T-helper 2 cell treated with Interferon-gamma antibody and Interleukin-4, amounts not matched to agents 100 ng/mL and 5 ng/mL, for 36 hours (primary cell): Measurements from ENCODE around the gene RTEL1. TPM values are rescaled to one million over a fixed set of nuclear protein-coding genes. Genes with fewer than 3 reads are reported as not detected.

Source experiments
- intact Hi-C: fragments of 100-400 bp; cut with micrococcal nuclease; formaldehyde crosslinking; loops from one replicate; pipeline ENCODE4 v1.15.1; 2023
- total RNA-seq: library from RNA; stranded (reverse); gene quantifications from 2 replicates; pipeline ENCODE4 v1.2.3, GENCODE V29; 2022

RTEL1 gene
- total RNA-seq, 1 donor from 2014 or later: 49.5 TPM

DNA sequence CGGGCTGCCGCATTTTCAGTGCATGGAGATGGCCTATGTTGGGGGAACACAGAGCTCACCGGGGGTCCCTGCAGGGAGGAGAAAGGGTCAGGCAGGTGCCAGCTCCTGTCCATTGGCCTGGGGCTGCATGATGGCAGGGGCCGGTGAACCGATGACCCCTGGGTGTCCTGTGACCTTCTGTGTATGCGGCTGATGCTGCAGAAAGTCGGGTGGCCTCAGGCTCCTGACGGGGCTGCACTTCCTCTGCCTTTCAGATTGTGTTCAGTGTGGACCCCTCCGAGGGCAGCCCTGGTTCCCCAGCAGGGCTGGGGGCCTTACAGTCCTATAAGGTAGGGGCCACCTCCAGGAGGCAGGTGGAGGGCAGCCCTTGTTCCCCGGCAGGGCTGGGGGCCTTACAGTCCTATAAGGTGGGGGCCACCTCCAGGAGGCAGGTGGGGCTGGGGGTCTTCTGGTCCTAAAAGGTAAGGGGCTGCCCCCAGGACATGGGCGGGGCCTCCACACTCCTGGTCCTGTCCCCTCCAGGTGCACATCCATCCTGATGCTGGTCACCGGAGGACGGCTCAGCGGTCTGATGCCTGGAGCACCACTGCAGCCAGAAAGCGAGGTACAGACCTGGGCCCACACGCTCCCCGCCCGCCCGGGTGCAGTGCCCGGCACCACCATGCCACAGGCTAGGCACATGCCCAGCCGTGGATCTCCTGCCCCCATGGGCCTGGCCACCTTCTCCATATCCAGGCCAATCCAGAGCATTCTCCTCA lies 27.3 kb downstream of the RTEL1 start:
- intact Hi-C loops: no loop called here

DNA sequence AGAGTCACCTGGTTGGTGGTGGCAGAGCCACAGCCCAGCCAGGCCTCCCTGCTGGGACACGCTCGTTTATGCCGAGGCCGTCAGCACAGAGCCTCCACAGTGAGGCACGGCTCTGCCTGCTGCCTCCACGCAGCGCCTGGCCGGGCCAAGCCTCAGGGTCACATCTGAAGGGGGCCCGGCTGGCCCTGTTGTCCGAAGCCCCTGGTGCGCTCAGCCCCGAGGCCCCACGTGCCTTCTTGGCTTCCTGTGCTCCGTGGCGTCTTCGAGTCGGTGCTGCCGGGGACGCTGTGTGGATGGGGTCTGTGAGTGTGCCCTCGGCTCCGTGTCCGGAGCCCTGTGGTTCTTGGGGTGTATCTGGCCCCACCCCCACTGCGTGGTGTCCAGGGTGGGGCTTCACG lies 28.0 kb downstream of the RTEL1 start:
- intact Hi-C loops: no loop called here

DNA sequence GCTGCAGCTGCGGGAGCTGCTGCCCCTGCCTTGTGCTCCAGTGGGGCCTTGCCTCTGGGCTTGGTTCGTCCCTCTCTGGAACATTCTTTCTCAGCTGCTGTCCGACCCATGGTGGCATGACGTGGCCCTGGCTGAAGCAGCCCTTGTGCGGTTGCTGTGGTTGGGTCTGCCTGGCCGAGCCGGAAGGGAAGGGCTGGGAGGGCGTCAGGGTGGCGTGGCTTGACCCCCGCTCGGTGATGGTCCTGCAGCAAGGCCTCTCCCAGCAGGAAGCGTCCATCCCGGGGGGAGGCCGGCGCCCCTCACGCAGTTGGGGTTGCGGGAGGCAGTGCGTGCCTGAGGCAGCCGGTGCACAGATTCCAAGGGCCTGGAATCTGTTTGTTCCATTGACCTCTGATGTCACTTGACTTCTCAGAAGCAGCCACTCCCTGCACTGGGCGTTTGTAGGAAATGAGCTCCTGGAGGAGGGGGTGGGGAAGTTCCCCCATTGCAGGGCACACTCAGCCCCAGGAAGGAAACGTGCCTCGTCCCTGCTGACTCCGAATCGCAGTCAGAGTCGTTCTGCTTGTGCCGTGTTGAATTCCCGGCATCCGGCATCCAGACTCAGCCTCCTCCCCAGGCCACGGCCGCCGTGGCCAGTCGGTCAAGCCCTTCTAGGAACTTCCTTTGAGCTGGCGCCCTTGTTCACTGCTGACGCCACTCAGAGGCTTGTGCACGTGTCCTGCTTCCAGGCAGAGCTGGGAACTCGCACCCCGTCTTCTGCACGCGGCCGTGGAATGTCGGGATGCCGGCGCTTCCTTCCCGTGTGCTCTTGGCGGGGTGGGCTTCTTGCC lies 28.6 kb downstream of the RTEL1 start:
- intact Hi-C loops: no loop called here

DNA sequence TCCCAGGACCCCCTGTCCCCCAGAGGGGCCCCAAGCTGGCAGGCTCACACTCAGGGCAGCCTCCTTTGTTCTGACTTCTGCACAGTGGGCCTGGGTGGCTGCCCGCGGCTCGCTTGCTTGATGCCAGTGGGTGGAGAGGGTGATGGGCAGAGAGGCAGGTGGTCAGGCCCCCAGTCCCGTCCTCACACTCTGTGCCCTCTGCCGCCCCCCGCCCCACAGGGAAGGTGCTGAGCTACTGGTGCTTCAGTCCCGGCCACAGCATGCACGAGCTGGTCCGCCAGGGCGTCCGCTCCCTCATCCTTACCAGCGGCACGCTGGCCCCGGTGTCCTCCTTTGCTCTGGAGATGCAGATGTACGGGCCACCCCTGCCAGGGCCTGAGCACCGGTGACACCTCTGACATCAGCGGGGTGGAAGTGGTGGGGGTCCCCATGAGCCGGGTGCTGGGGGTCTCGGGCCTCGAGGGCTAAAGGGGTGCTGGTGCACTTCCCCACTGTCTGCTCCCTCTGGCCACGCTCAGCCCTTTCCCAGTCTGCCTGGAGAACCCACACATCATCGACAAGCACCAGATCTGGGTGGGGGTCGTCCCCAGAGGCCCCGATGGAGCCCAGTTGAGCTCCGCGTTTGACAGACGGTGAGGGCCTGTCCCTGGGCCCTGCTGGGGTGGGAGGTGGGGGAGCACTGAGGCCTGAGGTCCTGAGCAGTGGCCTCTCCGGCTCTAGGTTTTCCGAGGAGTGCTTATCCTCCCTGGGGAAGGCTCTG lies 29.5 kb downstream of the RTEL1 start:
- intact Hi-C loops: no loop called here

DNA sequence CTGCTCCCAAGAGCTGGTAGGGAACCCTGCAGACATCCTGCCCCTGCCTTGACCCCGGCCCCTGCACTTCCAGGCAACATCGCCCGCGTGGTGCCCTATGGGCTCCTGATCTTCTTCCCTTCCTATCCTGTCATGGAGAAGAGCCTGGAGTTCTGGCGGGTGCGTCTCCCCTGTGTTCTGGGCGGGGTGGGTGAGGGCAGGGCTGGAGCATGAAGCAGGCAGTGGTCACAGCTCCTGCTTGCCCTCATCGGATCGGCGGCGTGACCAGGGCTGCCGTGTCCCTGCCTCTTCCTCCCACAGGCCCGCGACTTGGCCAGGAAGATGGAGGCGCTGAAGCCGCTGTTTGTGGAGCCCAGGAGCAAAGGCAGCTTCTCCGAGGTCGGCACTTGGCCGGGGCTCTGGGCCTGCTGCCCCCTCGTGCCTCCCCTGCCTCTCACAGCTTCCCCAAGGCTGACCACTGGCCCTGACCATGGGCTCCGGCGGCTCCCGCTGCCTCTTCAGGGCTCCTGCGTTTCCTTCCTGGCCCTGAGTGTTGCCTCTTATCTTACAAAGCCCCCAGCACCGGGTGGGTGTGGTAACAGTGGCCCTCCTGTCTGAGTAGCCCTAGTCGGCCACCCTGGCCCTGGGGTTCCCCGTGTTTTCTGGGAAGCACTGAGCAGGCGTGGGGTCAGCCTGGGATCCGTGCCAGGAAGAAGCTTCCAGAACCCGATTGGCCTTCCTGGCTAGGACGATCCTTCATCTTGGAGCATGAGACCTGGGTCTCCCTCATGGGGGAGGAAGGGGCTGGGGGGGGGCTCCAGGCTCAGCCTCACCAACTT lies 30.3 kb downstream of the RTEL1 start:
- intact Hi-C loops: no loop called here

DNA sequence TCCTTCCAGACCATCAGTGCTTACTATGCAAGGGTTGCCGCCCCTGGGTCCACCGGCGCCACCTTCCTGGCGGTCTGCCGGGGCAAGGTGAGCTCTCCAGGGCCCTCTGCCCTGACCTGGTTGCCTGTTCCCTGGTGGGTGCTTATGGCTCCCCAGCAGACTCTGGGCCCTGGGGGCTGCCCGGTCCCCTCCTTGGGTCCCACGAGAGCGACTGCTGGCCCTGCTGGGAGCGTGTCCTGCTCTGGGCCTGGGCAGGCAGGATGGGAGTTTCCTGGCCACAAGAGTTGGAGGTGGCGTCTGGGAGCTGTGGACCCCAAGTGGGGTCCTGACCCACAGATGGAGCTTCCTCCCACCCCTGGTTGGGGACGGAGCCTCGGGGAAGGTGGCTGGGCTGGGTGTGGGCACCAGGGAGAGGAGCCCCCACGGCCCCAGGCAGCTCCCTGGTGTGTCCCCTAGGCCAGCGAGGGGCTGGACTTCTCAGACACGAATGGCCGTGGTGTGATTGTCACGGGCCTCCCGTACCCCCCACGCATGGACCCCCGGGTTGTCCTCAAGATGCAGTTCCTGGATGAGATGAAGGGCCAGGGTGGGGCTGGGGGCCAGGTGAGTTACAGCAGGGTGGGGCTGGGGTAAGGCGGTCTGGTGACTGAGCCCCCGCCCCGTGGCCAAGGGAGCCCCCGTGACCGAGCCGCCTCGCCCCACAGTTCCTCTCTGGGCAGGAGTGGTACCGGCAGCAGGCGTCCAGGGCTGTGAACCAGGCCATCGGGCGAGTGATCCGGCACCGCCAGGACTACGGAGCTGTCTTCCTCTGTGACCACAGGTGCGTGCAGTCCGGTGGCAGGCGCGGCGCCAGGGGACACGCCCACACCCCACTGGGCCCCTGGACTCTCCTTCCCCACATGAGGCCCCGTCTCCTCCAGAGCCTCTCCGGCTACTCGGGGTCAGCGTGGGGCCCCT lies 31.2 kb downstream of the RTEL1 start:
- intact Hi-C loops: no loop called here

DNA sequence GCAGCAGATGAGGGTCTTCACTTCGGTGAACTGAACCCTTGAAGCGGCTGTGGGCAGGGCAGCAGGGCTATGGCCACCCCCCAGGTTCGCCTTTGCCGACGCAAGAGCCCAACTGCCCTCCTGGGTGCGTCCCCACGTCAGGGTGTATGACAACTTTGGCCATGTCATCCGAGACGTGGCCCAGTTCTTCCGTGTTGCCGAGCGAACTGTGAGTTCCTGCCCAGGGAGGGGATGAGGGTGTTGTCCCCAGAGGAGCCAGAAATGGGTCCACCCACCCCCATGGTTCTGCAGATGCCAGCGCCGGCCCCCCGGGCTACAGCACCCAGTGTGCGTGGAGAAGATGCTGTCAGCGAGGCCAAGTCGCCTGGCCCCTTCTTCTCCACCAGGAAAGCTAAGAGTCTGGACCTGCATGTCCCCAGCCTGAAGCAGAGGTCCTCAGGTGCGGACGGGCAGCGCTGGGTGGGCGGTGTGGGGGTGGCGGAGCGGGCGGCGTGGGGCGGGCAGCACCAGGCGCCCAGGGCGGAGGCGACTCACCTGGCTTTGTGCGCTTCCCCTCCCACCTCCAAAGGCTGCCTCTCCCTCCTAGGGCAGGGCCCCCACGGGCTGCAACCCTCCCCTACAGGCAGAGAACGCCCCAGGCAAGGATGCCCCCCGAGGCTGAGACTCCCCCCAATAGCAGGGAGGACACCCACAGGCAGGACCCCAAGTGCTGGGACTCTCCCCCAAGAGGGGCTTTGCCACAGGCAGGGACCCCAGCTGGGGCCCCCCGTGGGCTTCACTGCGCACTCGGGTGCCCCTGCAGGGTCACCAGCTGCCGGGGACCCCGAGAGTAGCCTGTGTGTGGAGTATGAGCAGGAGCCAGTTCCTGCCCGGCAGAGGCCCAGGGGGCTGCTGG lies 32.1 kb downstream of the RTEL1 start:
- intact Hi-C loops: no loop called here

DNA sequence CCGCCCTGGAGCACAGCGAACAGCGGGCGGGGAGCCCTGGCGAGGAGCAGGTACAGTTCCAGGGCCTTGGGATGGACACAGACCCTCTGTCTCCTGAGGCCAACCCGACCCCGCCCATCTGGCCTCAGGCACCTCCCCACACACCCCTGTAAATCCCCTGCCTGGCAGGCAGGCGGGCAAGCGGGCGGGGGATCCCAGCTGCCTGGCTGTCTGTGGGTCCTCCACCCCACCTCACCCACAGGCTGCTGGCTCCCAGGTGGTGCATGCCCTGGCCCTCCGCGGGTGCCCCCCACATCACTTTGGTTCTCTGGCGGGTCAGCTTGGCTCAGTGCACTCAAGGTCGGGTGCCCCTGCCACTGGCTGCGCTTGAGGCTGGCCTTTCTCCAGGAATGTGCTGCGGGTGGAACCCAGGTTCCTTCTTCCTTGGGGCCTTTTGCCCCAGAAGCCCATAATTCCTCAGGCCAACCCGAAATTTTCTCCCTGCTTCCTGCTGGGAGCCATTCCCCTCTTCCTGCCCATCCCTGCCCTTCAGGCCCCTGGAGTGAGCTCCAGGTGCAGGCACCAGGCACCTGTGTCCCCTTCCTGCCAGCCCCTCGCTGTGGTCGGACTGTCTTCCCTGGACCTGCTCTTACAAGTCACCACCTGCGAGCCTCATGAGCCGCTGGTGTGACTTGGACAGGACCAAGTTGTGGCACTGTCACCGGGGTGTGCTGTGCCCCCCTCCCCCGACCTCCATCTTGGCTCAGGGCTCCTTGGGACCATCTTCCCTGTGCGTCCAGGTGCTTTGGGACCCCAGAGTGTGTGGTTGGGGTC lies 33.0 kb downstream of the RTEL1 start:
- intact Hi-C loops: no loop called here

DNA sequence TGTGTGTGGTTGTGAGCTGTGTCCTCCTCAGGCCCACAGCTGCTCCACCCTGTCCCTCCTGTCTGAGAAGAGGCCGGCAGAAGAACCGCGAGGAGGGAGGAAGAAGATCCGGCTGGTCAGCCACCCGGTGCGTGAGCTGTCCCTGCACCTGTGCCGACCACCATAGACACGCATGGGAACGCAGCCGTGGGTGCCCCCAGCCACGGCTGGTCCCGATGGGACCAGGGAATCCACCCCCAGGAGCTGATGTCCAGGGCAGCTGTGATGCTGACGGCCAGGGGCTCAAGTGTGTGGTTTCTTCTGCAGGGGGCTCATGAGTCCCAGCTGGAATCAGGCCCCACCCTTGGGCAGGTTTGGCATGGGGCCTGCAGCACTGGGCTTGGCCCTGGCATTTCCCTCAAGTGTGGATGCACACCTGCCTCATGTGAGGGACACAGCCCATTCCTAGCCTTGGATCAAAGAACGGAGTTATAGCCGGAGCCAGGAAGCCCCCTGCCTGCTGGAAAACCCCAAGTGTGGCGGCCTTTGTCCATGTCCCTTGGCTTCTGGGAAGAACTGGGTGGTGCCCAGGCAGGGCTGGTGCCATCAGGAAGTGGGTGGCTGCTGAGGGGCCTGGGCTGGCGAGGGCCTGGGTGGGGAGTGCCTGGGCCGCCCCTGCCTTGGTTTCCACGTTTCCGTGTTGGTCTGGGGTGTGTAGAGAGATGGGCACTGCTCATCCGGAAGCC lies 33.8 kb downstream of the RTEL1 start:
- intact Hi-C loops: no loop called here

DNA sequence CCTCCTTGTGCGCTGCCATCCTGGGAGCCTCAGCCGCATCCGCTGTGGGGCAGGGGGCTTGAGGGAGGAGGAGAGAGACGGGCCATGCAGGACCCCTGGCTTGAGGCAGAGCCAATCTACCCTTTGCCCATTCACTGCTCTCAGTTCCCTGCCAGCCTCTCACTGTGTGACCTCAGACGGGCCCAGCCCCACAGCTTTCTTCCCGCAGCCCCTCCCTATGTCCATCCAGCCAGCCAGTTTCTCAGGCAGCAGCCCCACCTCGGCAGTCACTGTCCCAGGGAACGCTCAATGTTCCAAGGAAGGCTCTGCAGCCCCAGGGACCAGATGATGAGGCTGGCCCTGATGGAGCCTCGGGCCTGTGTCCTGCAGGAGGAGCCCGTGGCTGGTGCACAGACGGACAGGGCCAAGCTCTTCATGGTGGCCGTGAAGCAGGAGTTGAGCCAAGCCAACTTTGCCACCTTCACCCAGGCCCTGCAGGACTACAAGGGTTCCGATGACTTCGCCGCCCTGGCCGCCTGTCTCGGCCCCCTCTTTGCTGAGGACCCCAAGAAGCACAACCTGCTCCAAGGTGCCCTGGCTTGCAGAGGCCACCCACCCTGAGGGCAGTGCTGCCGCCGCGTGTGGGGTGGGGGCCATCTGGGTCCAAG lies 34.4 kb downstream of the RTEL1 start:
- intact Hi-C loops: no loop called here

DNA sequence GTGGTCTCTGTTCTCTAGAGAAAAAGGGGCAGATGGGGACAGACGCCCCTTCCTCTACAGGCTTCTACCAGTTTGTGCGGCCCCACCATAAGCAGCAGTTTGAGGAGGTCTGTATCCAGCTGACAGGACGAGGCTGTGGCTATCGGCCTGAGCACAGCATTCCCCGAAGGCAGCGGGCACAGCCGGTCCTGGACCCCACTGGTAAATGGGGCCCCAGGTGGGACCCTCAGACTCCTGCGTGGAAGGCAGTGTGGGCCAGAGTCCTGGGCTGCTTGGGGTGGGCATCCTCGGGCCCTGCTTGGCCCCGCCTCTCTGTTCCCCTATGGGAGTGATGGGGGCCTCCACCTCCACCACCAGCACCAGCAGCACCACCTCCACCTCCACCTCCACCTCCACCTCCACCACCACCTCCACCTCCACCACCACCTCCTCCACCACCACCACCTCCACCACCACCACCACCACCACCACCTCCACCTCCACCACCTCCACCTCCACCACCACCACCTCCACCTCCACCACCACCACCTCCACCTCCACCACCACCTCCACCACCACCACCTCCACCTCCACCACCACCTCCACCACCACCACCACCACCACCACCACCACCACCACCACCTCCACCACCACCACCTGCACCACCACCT lies 35.1 kb downstream of the RTEL1 start:
- intact Hi-C loops: no loop called here

DNA sequence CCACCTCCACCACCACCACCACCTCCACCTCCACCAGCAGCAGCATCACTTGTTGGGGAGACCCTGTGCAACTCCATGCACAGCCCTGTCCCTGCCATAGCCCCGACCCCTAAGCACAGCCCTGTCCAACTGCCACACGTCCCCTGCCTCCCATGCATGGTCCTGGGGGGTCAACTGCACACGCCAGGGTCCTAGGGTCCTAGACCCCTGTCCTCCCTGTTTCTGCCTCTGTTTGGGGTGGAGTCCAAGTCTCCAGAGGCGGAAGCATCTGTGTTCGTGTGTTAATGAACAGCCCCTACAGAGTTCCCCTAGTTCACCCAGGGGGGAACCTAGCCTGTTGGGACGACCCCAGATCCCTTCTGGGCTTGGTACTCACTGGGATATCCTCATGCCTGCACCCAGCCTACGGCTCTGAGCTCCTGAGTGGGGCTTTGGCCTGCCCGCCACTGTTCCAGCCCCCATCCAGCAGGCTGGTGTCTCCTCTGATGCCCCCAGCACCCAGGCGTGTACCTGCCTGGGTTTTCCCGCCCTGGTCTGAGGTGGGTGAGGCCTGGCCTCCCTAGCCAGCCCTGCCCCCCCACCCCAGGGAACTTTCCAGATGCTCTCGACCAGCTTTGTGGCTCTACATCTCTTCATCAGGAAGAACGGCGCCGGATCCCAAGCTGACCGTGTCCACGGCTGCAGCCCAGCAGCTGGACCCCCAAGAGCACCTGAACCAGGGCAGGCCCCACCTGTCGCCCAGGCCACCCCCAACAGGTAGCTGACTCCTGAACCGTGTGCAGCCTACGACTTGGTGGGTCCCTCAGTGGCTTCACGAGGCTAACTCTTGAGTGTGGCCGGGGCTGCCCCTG lies 35.8 kb downstream of the RTEL1 start:
- intact Hi-C loops: no loop called here

DNA sequence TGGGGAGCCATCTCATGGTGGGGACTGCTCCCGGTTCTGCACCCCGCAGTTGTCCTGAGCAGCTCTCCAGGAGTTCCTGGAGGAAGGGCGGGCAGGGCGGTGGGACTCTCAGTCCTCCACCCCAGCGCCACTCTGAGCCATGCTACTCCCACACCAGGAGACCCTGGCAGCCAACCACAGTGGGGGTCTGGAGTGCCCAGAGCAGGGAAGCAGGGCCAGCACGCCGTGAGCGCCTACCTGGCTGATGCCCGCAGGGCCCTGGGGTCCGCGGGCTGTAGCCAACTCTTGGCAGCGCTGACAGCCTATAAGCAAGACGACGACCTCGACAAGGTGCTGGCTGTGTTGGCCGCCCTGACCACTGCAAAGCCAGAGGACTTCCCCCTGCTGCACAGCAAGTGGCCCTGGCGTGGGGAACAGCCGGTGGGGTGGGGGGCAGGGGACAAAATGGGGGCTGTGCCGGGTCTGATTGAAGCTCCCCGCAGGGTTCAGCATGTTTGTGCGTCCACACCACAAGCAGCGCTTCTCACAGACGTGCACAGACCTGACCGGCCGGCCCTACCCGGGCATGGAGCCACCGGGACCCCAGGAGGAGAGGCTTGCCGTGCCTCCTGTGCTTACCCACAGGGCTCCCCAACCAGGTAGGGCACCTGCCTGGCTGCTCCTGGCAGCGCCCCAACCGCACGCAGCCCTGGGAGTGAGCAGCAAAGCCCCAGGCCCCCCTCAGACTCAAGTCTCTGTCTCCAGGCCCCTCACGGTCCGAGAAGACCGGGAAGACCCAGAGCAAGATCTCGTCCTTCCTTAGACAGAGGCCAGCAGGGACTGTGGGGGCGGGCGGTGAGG lies 36.7 kb downstream of the RTEL1 start:
- intact Hi-C loops: no loop called here
